HCT116 (cell line): Measurements from ENCODE around the gene ZNF18. TPM values are rescaled to one million over a fixed set of nuclear protein-coding genes. Genes with fewer than 3 reads are reported as not detected.

Source experiments
- total RNA-seq: library from RNA; stranded (reverse); gene quantifications from one replicate; pipeline ENCODE4 v1.2.1, GENCODE V29; 2021; ENCODE audit not compliant: unreplicated experiment

Gene ZNF18
- total RNA-seq, 1 experiment from 2014 or later, result 6.2 TPM

Other genes with a start within 250 kb of the ZNF18 start
- gene MAP2K4, start 23.4 kb upstream of the ZNF18 start, total RNA-seq, result 42.3 TPM